HG03280 (cell line): Measurements from ENCODE around the gene MRPL21.
"Not testable (repeated sequence)": the region's sequence is repeated elsewhere in the genome, so short reads cannot be mapped to it uniquely, and the experiment has no call there.

Experiments
- ATAC-seq: cut with Tn5 transposase; IDR thresholded peaks from one replicate; pipeline ENCODE4 v1.9.1; 2021; ENCODE audit warnings: mild to moderate bottlenecking, moderate library complexity; ENCODE audit not compliant: unreplicated experiment

The MRPL21 gene

GRCh38 chr11:68872216-68873003, 31.2 kb downstream of the MRPL21 start:
- ATAC-seq: no peak

GRCh38 chr11:68870470-68870869, 33.2 kb downstream of the MRPL21 start:
- no peak for ATAC-seq

- ATAC-seq: no peak
Observed at GRCh38 chr11:68868221-68868835, 35.3 kb downstream of the MRPL21 start.

- no peak for ATAC-seq
Observed at GRCh38 chr11:68867066-68867465, 36.6 kb downstream of the MRPL21 start.

- ATAC-seq: no peak
Observed at GRCh38 chr11:68865241-68865640, 38.4 kb downstream of the MRPL21 start.

- ATAC-seq: no peak
Observed at GRCh38 chr11:68863553-68864265, 39.9 kb downstream of the MRPL21 start.

- ATAC-seq: no peak
Observed at GRCh38 chr11:68862421-68862820, 41.2 kb downstream of the MRPL21 start.

GRCh38 chr11:68859123-68859522, 44.5 kb downstream of the MRPL21 start:
- ATAC-seq: no peak

GRCh38 chr11:68857037-68857586, 46.5 kb downstream of the MRPL21 start:
- ATAC-seq: no peak

- ATAC-seq: not testable (repeated sequence)
Observed at GRCh38 chr11:68856425-68857030, 47.1 kb downstream of the MRPL21 start.

- no peak for ATAC-seq
Observed at GRCh38 chr11:68855205-68855981, 48.2 kb downstream of the MRPL21 start.

GRCh38 chr11:68854273-68854958, 49.2 kb downstream of the MRPL21 start:
- no peak for ATAC-seq

- ATAC-seq: no peak
Observed at GRCh38 chr11:68852628-68853027, 51.0 kb downstream of the MRPL21 start.

GRCh38 chr11:68848429-68848828, 55.2 kb downstream of the MRPL21 start:
- no peak for ATAC-seq

- no peak for ATAC-seq
Observed at GRCh38 chr11:68847395-68847794, 56.2 kb downstream of the MRPL21 start.

- ATAC-seq: no peak
Observed at GRCh38 chr11:68845351-68846002, 58.2 kb downstream of the MRPL21 start.

- no peak for ATAC-seq
Observed at GRCh38 chr11:68844801-68845200, 58.8 kb downstream of the MRPL21 start.

GRCh38 chr11:68844376-68844775, 59.3 kb downstream of the MRPL21 start:
- ATAC-seq: no peak

GRCh38 chr11:68843703-68844312, 59.8 kb downstream of the MRPL21 start:
- peak; percentile 44 for ATAC-seq
